Stomach (tissue), 9 donors: Measurements from ENCODE around the gene OR52H1. TPM values are rescaled to one million over a fixed set of nuclear protein-coding genes. Genes with fewer than 3 reads are reported as not detected.

Experiments
- DNase-seq, 2 donors: peaks; one replicate each; pipeline versions ENCODE4 v3.0.0 to v3.0.0-alpha.2; 2013 to 2019
- H3K27ac ChIP-seq, 5 donors: fragments of 200-600 bp in 4 of 5; sonication (generic) in 4 of 5; one replicate each; pipeline ENCODE4 v1.5.1; 2013 to 2019; ENCODE audit warnings: mild to moderate bottlenecking in 1 of 5, moderate library complexity in 1 of 5
- H3K27me3 ChIP-seq, 3 donors: fragments of 200-600 bp; sonication (generic); one replicate each; pipeline ENCODE4 v1.5.1; 2017 to 2019; ENCODE audit warnings: mixed run types in 1 of 3
- H3K36me3 ChIP-seq, 4 donors: fragments of 200-600 bp; sonication (generic); 1 replicate in 3 of 4; 2 replicates in 1 of 4; pipeline ENCODE4 v1.5.1; 2016 to 2019
- H3K4me1 ChIP-seq, 4 donors: fragments of 200-600 bp; sonication (generic); one replicate each; pipeline ENCODE4 v1.5.1; 2016 to 2019
- H3K4me3 ChIP-seq, 4 donors: fragments of 200-600 bp; sonication (generic) in 3 of 4; one replicate each; pipeline ENCODE4 v1.5.1; 2016 to 2019; ENCODE audit warnings: mild to moderate bottlenecking in 1 of 4
- H3K9me3 ChIP-seq, 4 donors: fragments of 200-600 bp; sonication (generic); one replicate each; pipeline ENCODE4 v1.5.1; 2016 to 2019
- EP300 ChIP-seq: sonication (generic); formaldehyde crosslinking; IDR thresholded peaks from one replicate; pipeline ENCODE4 v1.6.1; 2017; ENCODE audit warnings: antibody characterized with exemption
- POLR2A ChIP-seq, 4 donors: fragments of 450-650 bp; IDR thresholded peaks; one replicate each; pipeline ENCODE4 v1.6.1; 2016; ENCODE audit warnings: antibody characterized with exemption in 4 of 4, control low read depth in 2 of 4, mild to moderate bottlenecking in 1 of 4, moderate library complexity in 1 of 4
- POLR2AphosphoS5 ChIP-seq, 3 donors: sonication (generic); formaldehyde crosslinking; IDR thresholded peaks; one replicate each; pipeline ENCODE4 v1.6.1; 2016; ENCODE audit warnings: antibody characterized with exemption in 3 of 3
- WGBS, 5 donors: extraction: QIAGEN DNeasy Blood & Tissue Kit in 3 of 5; methylation state at CpG; one replicate each; pipeline versions ENCODE4 v1.1.5 to v1.1.7; 2013 to 2018; 5-methylcytosine and 5-hydroxymethylcytosine counted together
- intact Hi-C: fragments of 100-400 bp; cut with DNase I; formaldehyde crosslinking; loops from one replicate; pipeline ENCODE4 v1.15.1; 2023; ENCODE audit warnings: low total_unique reads
- polyA plus RNA-seq, 3 donors: library from polyadenylated mRNA; stranded (reverse); fragments of 200-250 nt; gene quantifications; one replicate each; pipeline ENCODE4 v1.2.3, GENCODE V29; 2013
- total RNA-seq, 5 donors: library from RNA; depleted of rRNA; stranded (reverse); fragments of >200 nt; gene quantifications; one replicate each; pipeline versions ENCODE4 v1.1.0 to v1.2.3, GENCODE V29; 2014 to 2016
- TF ChIP-seq, protein P1 (sequence below), 7 experiments: fragments of 450-650 bp in 4 of 7; fragments of 200-600 bp in 3 of 7; sonication (generic) in 3 of 7; IDR thresholded peaks; one replicate each; pipeline ENCODE4 v1.5.1; 2016 to 2019; ENCODE audit warnings: antibody characterized with exemption in 7 of 7, control low read depth in 2 of 7, mild to moderate bottlenecking in 1 of 7
- donor health status: healthy with polysubstance abuse.
- donor health status: Bipolar disorder and iron deficiency.
- donor health status: healthy.

Gene OR52H1
- total and polyA plus RNA-seq, 8 donors = 0.58 to 21.0 (median 1.3) TPM; not detected in 5

DNA sequence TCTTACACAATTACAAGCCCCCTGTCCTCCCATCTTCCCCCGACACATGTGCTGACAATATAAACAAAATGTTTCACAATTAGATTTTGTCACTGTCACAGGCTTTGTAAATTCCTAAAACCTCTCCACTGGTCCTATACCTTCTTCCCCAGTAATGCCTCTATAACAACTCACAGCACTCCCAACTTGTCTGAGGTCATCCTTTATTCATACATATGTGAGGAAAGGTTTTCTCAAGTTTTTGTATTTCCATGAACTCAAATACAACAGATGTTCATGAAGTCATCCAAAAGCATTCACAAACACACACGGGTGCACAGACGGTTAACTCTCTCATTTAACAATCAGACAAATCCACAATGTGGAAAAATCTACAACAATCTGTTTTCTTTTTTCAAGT lies 1.9 kb downstream of the OR52H1 start:
- intact Hi-C loops = no loop called here

DNA sequence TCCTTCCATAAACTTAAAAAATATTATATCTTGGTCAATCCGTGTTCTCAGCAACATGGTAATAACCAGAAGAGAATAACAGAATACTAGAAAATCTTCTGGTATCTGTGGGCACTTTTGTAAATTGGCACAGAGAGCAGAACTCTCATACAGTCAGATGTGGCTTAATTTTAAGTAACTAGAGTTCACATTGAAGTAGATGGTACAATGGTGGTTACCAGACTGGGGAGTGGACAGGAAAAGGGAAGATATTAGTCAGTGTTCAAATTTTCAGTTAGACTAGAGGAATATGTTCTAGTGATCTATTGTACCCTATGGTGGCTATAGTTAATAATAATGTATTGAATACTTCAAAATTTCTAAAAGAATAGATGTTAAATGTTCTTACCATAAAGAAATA lies 6.9 kb downstream of the OR52H1 start:
- no peak overlapping the region for H3K27ac ChIP-seq
- no peaks in the 10 kb centered on the region for H3K27me3 ChIP-seq
- WGBS, 5 donors = 14 to 36% (median 25%) methylated on average over 1 of the region's 1 CpG
- intact Hi-C loops = no loop called here
- no peak overlapping the region for H3K4me3 ChIP-seq
- H3K36me3 ChIP-seq = no peaks in the 10 kb centered on the region
- no peak for DNase-seq
- H3K9me3 ChIP-seq = no peaks in the 10 kb centered on the region
- TF ChIP-seq, protein P1, sequence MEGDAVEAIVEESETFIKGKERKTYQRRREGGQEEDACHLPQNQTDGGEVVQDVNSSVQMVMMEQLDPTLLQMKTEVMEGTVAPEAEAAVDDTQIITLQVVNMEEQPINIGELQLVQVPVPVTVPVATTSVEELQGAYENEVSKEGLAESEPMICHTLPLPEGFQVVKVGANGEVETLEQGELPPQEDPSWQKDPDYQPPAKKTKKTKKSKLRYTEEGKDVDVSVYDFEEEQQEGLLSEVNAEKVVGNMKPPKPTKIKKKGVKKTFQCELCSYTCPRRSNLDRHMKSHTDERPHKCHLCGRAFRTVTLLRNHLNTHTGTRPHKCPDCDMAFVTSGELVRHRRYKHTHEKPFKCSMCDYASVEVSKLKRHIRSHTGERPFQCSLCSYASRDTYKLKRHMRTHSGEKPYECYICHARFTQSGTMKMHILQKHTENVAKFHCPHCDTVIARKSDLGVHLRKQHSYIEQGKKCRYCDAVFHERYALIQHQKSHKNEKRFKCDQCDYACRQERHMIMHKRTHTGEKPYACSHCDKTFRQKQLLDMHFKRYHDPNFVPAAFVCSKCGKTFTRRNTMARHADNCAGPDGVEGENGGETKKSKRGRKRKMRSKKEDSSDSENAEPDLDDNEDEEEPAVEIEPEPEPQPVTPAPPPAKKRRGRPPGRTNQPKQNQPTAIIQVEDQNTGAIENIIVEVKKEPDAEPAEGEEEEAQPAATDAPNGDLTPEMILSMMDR (IDR thresholded peaks at IDR 0.05) = no peak
- H3K4me1 ChIP-seq = no peaks in the 10 kb centered on the region

More for the DNA sequence above, 1.9 kb downstream of the OR52H1 start:
- no peak for DNase-seq
- H3K4me1 ChIP-seq = no peaks in the 10 kb centered on the region
- no peak overlapping the region for H3K27ac ChIP-seq
- H3K9me3 ChIP-seq = no peaks in the 10 kb centered on the region
- TF ChIP-seq EP300 (no peak), POLR2A (IDR thresholded peaks at IDR 0.05) (no peak), POLR2AphosphoS5 (IDR thresholded peaks at IDR 0.05) (no peak)
- TF ChIP-seq, protein P1 (IDR thresholded peaks at IDR 0.05) = no peak
- no peak overlapping the region for H3K4me3 ChIP-seq
- WGBS, 5 donors = 76 to 85% (median 82%) methylated on average over 3 of the region's 3 CpGs
- no peaks in the 10 kb centered on the region for H3K36me3 ChIP-seq
- H3K27me3 ChIP-seq = no peaks in the 10 kb centered on the region

DNA sequence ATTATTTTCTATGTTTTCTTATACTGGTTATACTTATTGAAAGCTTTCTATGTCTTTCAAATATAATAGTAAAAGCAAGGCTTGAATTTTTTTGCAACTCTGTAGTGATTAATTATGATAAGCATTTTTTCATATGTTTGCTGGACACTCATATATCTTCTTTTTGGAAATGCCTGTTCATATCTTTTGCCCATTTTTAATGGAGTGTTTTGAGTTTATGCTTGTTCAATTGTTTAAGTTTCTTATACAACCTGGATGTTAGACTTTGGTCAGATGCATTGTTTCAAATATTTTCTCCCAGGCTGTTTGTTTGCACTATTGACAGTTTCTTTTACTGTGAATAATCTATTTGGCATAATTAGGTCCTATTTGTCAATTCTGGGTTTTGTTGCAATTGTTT lies 11.9 kb downstream of the OR52H1 start:
- TF ChIP-seq EP300 (no peak), POLR2AphosphoS5 (IDR thresholded peaks at IDR 0.05) (no peak), POLR2A (IDR thresholded peaks at IDR 0.05) (no peak)
- TF ChIP-seq, protein P1 (IDR thresholded peaks at IDR 0.05) = no peak
- no peak overlapping the region for H3K27ac ChIP-seq
- H3K36me3 ChIP-seq = no peaks in the 10 kb centered on the region
- no peaks in the 10 kb centered on the region for H3K9me3 ChIP-seq
- H3K27me3 ChIP-seq = no peaks in the 10 kb centered on the region
- H3K4me3 ChIP-seq = no peak overlapping the region
- no peaks in the 10 kb centered on the region for H3K4me1 ChIP-seq
- intact Hi-C loops = no loop called here
- no peak for DNase-seq

DNA sequence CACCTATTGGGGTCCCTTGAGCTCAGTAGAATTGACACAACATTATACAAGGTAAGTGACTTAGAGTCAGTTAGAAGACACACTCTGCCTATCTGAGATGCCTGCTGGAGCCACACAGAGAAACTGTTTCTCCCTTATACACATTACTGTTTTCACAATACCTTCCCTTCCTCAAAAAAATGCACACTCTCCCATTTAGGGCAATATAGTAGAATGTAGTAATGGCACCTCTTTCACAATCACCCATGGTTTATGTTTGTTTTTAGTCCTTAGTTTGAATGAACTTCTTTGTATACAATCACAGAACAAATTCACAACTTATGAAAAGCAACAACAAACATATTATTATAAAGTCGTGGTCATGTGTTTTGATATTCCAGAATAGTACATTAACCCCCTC lies 14.3 kb downstream of the OR52H1 start:
- no peaks in the 10 kb centered on the region for H3K9me3 ChIP-seq
- no peaks in the 10 kb centered on the region for H3K27me3 ChIP-seq
- no peak overlapping the region for H3K27ac ChIP-seq
- no peak overlapping the region for H3K4me3 ChIP-seq
- 57 to 81% (median 70%) methylated on average over 1 of the region's 1 CpG for WGBS, 5 donors
- H3K4me1 ChIP-seq = no peaks in the 10 kb centered on the region
- intact Hi-C loops = no loop called here
- TF ChIP-seq POLR2A (IDR thresholded peaks at IDR 0.05) = no peak
- no peak for TF ChIP-seq POLR2AphosphoS5 (IDR thresholded peaks at IDR 0.05)
- no peak for TF ChIP-seq EP300
- TF ChIP-seq, protein P1 (IDR thresholded peaks at IDR 0.05) = no peak
- no peak for DNase-seq
- no peaks in the 10 kb centered on the region for H3K36me3 ChIP-seq
